ENCODE measurements around the gene NACA2.

- no peak for TF ChIP-seq POLR2AphosphoS5 (IDR thresholded peaks at IDR 0.05; ENCODE audit: low read depth, low read length)
- TF ChIP-seq EP300 (IDR thresholded peaks at IDR 0.05; ENCODE audit: borderline replicate concordance in 1 of 2, low read depth in 2 of 2, low read length in 2 of 2), result no peak
- TF ChIP-seq POLR2A (IDR thresholded peaks at IDR 0.05; ENCODE audit: control extremely low read depth in 1 of 2, low read depth in 2 of 2, low read length in 2 of 2), result no peak
- TF ChIP-seq CEBPB (IDR thresholded peaks at IDR 0.05; ENCODE audit: low read depth, low read length), result no peak
- no peak for TF ChIP-seq SUZ12 (IDR thresholded peaks at IDR 0.05; ENCODE audit: low read length)
These were observed 15.0 kb downstream of the NACA2 start for GRCh38 chr17:61575983-61576382.
